Testis (tissue), 3 donors: ENCODE results near the gene FOXA2. TPM values are rescaled to one million over a fixed set of nuclear protein-coding genes. Genes with fewer than 3 reads are reported as not detected.

Experiments used
- DNase-seq: peaks from one replicate; pipeline ENCODE4 v3.0.0-alpha.2; 2019
- H3K27ac ChIP-seq, 2 donors: fragments of 200-600 bp; sonication (generic); one replicate each; pipeline ENCODE4 v1.5.1; 2019
- H3K27me3 ChIP-seq: fragments of 200-600 bp; sonication (generic); one replicate; pipeline ENCODE4 v1.5.1; 2019
- H3K36me3 ChIP-seq: fragments of 200-600 bp; sonication (generic); one replicate; pipeline ENCODE4 v1.5.1; 2017; ENCODE audit warnings: low read depth; ENCODE audit errors: missing control alignments
- H3K4me1 ChIP-seq: fragments of 200-600 bp; sonication (generic); one replicate; pipeline ENCODE4 v1.5.1; 2019
- H3K4me3 ChIP-seq, 2 donors: fragments of 200-600 bp; sonication (generic); one replicate each; pipeline ENCODE4 v1.5.1; 2017 to 2019
- H3K9me3 ChIP-seq: fragments of 200-600 bp; sonication (generic); one replicate; pipeline ENCODE4 v1.5.1; 2017
- POLR2A ChIP-seq: fragments of 450-650 bp; IDR thresholded peaks from one replicate; pipeline ENCODE4 v1.6.1; 2017; ENCODE audit warnings: antibody characterized with exemption, mild to moderate bottlenecking, moderate library complexity
- WGBS, 2 donors: methylation state at CpG; one replicate each; pipeline ENCODE4 v1.1.5; 2018; 5-methylcytosine and 5-hydroxymethylcytosine counted together
- intact Hi-C: fragments of 100-400 bp; cut with DNase I; formaldehyde crosslinking; loops from one replicate; pipeline ENCODE4 v1.15.1; 2023; ENCODE audit warnings: low total_unique reads
- polyA plus RNA-seq: library from polyadenylated mRNA; stranded (reverse); fragments of 350-450 nt; fragmentation: Illumina TruSeq; extraction: RNeasy Lipid Tissue Mini Kit (QIAGEN cat#74804); gene quantifications from one replicate; pipeline ENCODE4 v1.2.3, GENCODE V29; 2014; ENCODE audit warnings: low read depth, low replicate concordance; ENCODE audit not compliant: insufficient read depth
- total RNA-seq, 2 donors: library from RNA; depleted of rRNA; stranded (reverse); fragments of >200 nt; gene quantifications; one replicate each; pipeline ENCODE4 v1.2.3, GENCODE V29; 2016
- TF ChIP-seq, protein P1 (sequence below), 3 experiments: fragments of 450-650 bp in 2 of 3; fragments of 200-600 bp in 1 of 3; sonication (generic) in 1 of 3; IDR thresholded peaks; one replicate each; pipeline ENCODE4 v1.5.1; 2016 to 2019; ENCODE audit warnings: antibody characterized with exemption in 3 of 3, mild to moderate bottlenecking in 2 of 3, moderate library complexity in 1 of 3

The FOXA2 gene
- total and polyA plus RNA-seq, 3 donors from 2014 or later: 0.24 to 0.54 (median 0.43) TPM

GRCh38 chr20:22585786-22586493, 1.6 kb upstream of the FOXA2 start:
- TF ChIP-seq POLR2A: no peak
- TF ChIP-seq, protein P1, sequence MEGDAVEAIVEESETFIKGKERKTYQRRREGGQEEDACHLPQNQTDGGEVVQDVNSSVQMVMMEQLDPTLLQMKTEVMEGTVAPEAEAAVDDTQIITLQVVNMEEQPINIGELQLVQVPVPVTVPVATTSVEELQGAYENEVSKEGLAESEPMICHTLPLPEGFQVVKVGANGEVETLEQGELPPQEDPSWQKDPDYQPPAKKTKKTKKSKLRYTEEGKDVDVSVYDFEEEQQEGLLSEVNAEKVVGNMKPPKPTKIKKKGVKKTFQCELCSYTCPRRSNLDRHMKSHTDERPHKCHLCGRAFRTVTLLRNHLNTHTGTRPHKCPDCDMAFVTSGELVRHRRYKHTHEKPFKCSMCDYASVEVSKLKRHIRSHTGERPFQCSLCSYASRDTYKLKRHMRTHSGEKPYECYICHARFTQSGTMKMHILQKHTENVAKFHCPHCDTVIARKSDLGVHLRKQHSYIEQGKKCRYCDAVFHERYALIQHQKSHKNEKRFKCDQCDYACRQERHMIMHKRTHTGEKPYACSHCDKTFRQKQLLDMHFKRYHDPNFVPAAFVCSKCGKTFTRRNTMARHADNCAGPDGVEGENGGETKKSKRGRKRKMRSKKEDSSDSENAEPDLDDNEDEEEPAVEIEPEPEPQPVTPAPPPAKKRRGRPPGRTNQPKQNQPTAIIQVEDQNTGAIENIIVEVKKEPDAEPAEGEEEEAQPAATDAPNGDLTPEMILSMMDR (IDR thresholded peaks at IDR 0.05): no peak
- intact Hi-C loops: no loop called here
- H3K27ac ChIP-seq: no peak overlapping the region
- H3K4me3 ChIP-seq: no peak overlapping the region
- DNase-seq: no peak
- peaks cover 7% of the 10 kb centered on the region for H3K4me1 ChIP-seq
- WGBS, 2 donors: 1 to 11% methylated on average over 29 of the region's 29 CpGs
- no peaks in the 10 kb centered on the region for H3K36me3 ChIP-seq
- no peaks in the 10 kb centered on the region for H3K27me3 ChIP-seq
- H3K9me3 ChIP-seq: no peaks in the 10 kb centered on the region

- H3K9me3 ChIP-seq: no peaks in the 10 kb centered on the region
- intact Hi-C loops: no loop called here
- no peaks in the 10 kb centered on the region for H3K36me3 ChIP-seq
- H3K4me1 ChIP-seq: peaks cover 7% of the 10 kb centered on the region
- 1 to 2% methylated on average over 9 to 50 of the region's 58 CpGs for WGBS, 2 donors
- no peaks in the 10 kb centered on the region for H3K27me3 ChIP-seq
- no peak overlapping the region for H3K4me3 ChIP-seq
- H3K27ac ChIP-seq: no peak overlapping the region
- DNase-seq: no peak
- TF ChIP-seq, protein P1 (IDR thresholded peaks at IDR 0.05): no peak
- no peak for TF ChIP-seq POLR2A
These were observed 782 bp upstream of the FOXA2 start for GRCh38 chr20:22584922-22585785.

DNA sequence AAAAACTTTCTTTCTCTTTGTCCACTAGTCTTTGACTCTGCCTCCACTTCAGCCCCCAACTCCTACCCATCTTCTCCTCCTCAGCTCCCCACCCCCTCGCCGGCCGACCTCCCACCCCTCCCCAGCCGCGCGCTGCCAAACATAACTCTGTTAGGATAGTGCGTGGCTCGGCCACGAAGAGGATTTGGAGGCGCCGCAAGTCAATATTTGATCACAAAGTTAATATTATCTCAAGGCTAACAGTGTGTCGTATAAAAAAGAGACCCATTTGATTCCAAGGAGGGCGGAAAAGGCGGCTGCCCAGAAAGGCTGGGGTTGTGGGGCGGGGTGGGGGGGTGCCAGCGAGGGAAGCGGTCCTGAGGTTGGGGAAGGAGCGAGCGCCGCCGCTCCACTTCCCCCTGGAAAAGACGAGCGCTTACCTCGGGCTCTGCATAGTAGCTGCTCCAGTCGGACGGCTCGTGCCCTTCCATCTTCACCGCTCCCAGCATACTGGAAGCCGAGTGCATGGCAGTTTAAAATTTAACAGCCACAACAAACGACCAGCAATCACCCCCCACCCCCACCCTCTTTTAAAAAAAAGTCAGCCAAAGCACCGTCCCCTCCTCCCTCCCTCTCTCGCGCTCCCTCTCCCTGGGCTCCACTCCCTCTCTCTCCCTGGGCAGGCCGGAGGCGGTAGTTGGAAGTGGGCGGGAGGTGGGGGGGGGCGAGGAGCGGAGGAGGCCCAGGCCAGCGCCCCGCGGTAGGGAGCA, 425 bp downstream of the FOXA2 start:
- Histone ChIP-seq H3K27me3 (no peaks in the 10 kb centered on the region), H3K4me1 (peaks cover 7% of the 10 kb centered on the region), H3K27ac (no peak overlapping the region), H3K36me3 (no peaks in the 10 kb centered on the region), H3K9me3 (no peaks in the 10 kb centered on the region), H3K4me3 (no peak overlapping the region)
- intact Hi-C loops: no loop called here
- no peak for DNase-seq
- 1% methylated on average over 20 to 41 of the region's 41 CpGs for WGBS, 2 donors
- no peak for TF ChIP-seq POLR2A
- TF ChIP-seq, protein P1 (IDR thresholded peaks at IDR 0.05): no peak

GRCh38 chr20:22582964-22583772, 1.2 kb downstream of the FOXA2 start:
- Histone ChIP-seq H3K4me1 (peaks cover 7% of the 10 kb centered on the region), H3K27me3 (no peaks in the 10 kb centered on the region), H3K27ac (no peak overlapping the region), H3K36me3 (no peaks in the 10 kb centered on the region), H3K9me3 (no peaks in the 10 kb centered on the region), H3K4me3 (no peak overlapping the region)
- TF ChIP-seq, protein P1 (IDR thresholded peaks at IDR 0.05): no peak
- TF ChIP-seq POLR2A: no peak
- 0 to 2% methylated on average over 15 to 59 of the region's 66 CpGs for WGBS, 2 donors
- no peak for DNase-seq
- intact Hi-C loops: no loop called here
